NCI-H526 (cell line): ENCODE data around the gene MRPL33.

Experiments used
- DNase-seq, 2 experiments: peaks; one replicate each; lab custom pipeline; 2025; lab: John Stamatoyannopoulos, UW

Gene MRPL33

GRCh38 chr2:27776696-27777095 is 5.2 kb downstream of the MRPL33 start:
- no peak for DNase-seq

DNA sequence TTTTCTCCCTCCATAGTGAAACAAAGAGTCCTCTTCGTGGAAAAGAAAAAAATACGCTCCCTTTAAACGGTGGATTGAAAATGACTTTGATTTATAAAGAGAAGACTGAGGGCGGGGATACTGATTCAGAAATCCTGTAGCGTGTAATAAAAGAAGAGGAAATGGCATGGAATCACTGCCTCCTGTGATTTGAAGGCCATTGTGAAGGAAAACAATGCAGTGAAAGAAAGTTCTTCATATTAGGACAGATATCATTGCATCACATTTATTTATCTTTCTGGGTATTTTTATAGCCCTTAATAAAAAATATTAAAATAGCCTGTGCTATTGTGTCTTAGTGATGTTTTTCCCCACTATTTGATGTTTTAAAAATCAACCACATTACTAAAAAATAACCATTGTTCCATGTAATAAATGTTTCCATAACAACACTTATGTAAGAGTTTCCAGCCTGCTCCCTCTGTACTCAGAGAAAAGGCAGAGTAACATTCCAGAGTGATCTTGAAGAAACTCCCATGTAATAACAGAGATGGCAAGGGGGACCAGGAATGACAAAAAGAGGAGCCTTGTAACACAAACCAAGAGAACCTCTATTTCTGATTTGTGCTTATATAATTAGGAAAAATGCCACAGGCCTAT is 8.0 kb downstream of the MRPL33 start:
- DNase-seq, result no peak

GRCh38 chr2:27781496-27781895 is 10.0 kb downstream of the MRPL33 start:
- no peak for DNase-seq

- no peak for DNase-seq
Measured at GRCh38 chr2:27782701-27783100, 11.2 kb downstream of the MRPL33 start.

GRCh38 chr2:27790796-27791195 is 19.3 kb downstream of the MRPL33 start:
- DNase-seq, result no peak

DNA sequence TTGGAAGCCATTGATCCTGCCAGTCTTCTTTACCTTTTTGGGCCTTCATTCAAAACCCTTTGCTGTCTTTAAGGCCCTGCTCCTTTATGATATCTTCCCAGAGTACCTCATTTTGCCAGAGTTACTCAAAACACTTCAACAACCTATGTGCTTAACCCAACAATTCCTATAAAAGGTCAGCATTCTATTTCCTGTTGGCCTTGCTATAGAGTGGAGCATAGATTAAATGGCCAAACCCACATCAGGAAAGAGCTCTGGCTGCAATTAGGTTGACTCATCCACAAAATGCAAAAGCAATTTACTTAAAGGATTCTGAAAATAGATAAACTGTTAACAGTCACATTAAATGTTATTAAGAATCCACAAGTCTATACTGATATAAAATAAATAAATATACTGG is 21.2 kb downstream of the MRPL33 start:
- no peak for DNase-seq

DNA sequence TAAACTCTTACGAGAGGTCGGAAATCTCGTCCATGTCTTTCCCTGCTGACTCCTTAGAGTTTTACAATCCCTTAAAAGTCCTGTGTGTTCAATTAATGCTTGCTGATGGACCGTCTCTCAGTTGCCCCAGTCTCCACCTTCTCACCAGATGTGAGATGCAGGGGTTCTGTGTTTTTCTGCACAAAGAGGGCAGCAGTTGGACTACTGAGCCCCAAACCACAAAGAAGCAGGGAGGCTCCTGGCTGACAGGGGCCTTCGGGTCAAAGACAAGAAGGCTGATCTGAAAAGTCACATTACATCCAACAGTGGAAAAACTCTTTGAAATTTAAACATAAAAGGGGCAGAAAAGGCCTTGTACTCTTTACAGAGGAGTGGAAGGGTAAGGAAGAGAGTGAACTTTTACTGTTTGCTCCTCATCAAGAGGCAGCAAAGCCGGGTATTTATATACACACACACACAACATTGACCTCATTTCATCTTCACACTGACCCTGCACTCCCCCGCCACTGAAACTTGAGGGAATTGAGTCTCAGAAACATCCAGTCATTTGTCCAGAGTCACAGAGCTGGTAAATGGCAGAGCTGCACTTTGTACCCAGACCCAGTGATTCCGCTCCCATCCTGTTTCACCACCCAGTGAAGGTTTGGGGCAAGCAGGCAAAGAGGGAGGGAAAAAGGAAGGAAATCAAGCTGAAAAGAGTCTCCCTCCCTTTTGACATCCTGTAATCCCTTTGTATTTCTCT is 23.7 kb downstream of the MRPL33 start:
- no peak for DNase-seq

DNA sequence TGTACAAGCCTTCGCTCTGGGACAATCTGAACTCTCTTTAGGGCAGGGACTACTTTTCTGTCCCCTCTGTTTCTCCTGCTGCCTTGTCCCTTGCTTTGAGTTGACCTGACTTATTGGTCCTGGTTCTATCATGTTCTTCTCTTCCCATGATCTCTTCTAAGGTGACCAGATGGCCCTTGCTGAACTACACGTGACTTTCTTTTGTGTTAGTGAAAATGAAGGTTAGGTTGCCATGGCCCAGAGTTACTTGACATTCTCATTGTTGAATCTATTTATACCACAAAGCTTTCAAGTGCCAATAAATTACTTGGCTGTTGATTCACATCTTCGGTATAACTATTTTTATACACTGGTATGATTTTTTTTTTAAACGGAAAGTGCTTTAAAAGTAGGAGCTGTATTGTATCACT is 24.4 kb downstream of the MRPL33 start:
- no peak for DNase-seq

DNA sequence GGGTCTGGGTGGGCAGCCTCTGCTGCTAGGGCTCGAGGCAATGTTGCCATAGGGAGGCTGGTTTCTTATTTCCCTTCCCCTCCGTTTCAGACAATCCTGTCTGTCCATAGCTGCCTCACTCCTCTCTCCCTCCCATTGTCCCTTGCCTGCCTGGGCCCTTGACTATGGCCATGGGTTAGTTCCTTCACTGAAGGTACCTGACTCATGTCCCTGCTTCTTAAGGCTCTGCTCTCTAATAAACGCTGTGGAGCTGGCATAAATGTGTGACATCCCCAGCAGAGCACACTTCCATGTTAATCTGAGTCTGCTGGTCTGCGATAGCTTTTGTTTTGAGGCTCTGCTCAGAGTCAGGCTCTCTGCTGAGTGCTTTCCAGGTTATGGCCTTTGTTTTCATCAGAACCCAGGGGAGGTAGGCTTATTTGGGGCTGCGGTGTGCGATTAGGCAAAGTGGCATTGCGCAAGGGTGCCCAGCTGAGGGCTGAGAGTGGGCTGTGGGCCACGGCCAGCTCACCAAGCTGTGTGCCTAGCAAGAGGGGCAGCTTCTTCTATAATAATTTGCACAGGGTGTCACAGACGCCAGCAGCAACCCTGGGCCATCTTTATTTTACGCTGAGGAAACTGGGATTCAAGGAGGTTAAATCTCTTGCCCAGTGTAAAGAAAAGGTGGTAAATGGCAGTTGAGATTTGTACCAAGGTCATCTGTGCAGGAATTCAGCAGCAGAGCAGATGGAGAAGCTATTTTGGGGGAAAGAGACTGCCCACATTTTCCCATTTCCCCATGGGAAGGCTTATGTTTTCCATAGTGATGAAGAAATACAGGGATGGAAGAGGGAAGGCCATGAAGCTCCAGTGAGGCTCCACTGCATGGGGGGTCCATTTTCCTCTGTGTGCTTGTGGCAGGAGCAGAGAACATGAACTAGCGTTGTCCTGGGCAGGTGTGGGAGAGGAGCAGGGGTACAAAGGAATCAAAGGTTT is 25.6 kb downstream of the MRPL33 start:
- DNase-seq, result no peak

GRCh38 chr2:27797841-27798240 is 26.3 kb downstream of the MRPL33 start:
- DNase-seq, result no peak

GRCh38 chr2:27798486-27798885 is 27.0 kb downstream of the MRPL33 start:
- DNase-seq, result no peak

GRCh38 chr2:27798948-27799645 is 27.6 kb downstream of the MRPL33 start:
- no peak for DNase-seq

GRCh38 chr2:27799646-27800010 is 28.1 kb downstream of the MRPL33 start:
- no peak for DNase-seq

- no peak for DNase-seq
Measured at GRCh38 chr2:27800856-27801255, 29.3 kb downstream of the MRPL33 start.

- DNase-seq, result no peak
Measured at GRCh38 chr2:27802547-27802946, 31.0 kb downstream of the MRPL33 start.

GRCh38 chr2:27803046-27803445 is 31.5 kb downstream of the MRPL33 start:
- no peak for DNase-seq

GRCh38 chr2:27804146-27804545 is 32.6 kb downstream of the MRPL33 start:
- no peak for DNase-seq

GRCh38 chr2:27805180-27805579 is 33.7 kb downstream of the MRPL33 start:
- DNase-seq, result no peak

DNA sequence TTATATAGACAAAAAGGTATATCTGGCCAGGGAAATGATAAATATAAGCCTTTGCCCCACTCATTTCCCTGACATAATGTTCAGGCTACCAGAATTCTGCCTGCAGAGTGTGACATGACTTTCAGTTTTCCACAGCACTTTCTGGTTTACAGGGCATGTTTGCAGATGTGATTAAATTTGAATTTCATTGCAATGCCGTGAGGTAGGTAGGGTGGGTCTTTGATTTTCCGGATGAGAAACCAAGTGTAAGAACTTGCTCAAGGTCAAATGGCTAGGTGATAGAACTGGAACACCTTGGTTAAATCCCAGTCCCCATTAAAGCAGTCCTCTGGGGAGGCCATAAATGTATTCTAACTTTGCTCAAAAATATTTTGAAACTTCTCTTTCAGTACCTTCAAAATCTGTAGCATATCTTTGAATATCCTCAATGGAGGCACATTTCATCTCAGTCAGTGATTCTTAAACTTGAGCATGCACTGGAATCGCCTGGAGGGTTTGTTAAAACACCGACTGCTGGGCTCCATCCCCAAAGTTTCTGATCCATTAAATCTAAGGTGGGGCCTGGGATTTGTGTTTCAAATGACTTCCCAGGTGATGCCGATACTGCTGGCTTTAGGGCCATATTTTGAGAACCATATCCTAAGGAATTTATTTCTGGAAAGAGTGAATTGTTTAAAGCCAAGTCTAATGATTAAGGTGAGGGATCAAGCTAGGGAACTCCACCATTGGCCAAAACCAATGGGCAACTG is 35.0 kb downstream of the MRPL33 start:
- DNase-seq, result no peak

- peak in 1 of 2 experiments; percentile 14 for DNase-seq
Measured at GRCh38 chr2:27807476-27807875, 36.0 kb downstream of the MRPL33 start.

DNA sequence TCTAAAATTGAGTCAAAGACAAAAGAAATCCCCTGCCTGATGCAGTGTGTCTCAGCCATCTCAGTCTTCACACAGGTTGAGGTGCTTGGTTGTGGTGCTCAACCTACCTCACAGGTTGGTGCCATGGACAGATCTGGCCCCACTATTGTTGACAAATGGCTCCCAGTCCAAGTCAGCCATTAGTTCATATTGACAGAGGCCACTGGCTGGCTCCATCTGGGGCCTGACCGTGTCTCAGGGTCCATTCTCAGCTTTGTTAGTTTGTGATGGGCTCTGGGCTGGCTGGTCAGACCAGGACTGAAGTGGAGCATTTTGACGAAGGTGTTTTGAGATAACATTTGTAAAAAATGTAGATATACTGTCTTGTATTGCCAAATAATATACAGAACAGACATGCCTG is 36.9 kb downstream of the MRPL33 start:
- no peak for DNase-seq
